Esophagus squamous epithelium (tissue), 5 donors: ENCODE data around the gene PPM1L. TPM values are rescaled to one million over a fixed set of nuclear protein-coding genes. Genes with fewer than 3 reads are reported as not detected.

Source experiments
- DNase-seq: peaks from one replicate; lab custom pipeline; 2025; lab: John Stamatoyannopoulos, UW
- H3K27ac ChIP-seq, 4 donors: fragments of 200-600 bp; sonication (generic); one replicate each; pipeline ENCODE4 v1.5.1; 2016 to 2019; ENCODE audit warnings: mild to moderate bottlenecking in 1 of 4
- H3K27me3 ChIP-seq, 4 donors: fragments of 200-600 bp; sonication (generic); 1 replicate in 3 of 4; 2 replicates in 1 of 4; pipeline versions ENCODE4 v1.5.1 to v1.6.0; 2017 to 2021; ENCODE audit warnings: antibody characterized with exemption in 1 of 4
- H3K36me3 ChIP-seq, 3 donors: fragments of 200-600 bp; sonication (generic); one replicate each; pipeline ENCODE4 v1.5.1; 2016 to 2019
- H3K4me1 ChIP-seq, 3 donors: fragments of 200-600 bp; sonication (generic); one replicate each; pipeline ENCODE4 v1.5.1; 2017 to 2019
- H3K4me3 ChIP-seq, 4 donors: fragments of 200-600 bp; sonication (generic); 1 replicate in 3 of 4; 2 replicates in 1 of 4; pipeline ENCODE4 v1.5.1; 2016 to 2019; ENCODE audit warnings: mild to moderate bottlenecking in 2 of 4, moderate library complexity in 1 of 4
- H3K9me3 ChIP-seq, 3 donors: fragments of 200-600 bp; sonication (generic); one replicate each; pipeline ENCODE4 v1.5.1; 2016 to 2019
- CTCF ChIP-seq, 6 experiments: fragments of 450-650 bp in 4 of 6; fragments of 200-600 bp in 2 of 6; sonication (generic) in 2 of 6; IDR thresholded peaks; one replicate each; pipeline ENCODE4 v1.5.1; 2016 to 2019; ENCODE audit warnings: antibody characterized with exemption in 6 of 6, mild to moderate bottlenecking in 4 of 6, moderate library complexity in 4 of 6
- POLR2A ChIP-seq, 4 donors: fragments of 450-650 bp; IDR thresholded peaks; one replicate each; pipeline ENCODE4 v1.6.1; 2017; ENCODE audit warnings: antibody characterized with exemption in 4 of 4, mild to moderate bottlenecking in 4 of 4, moderate library complexity in 3 of 4
- WGBS, 2 donors: methylation state at CpG; one replicate each; pipeline ENCODE4 v1.1.5; 2018; 5-methylcytosine and 5-hydroxymethylcytosine counted together
- intact Hi-C: fragments of 100-400 bp; cut with DNase I; formaldehyde crosslinking; loops from one replicate; pipeline ENCODE4 v1.15.0; 2022
- total RNA-seq, 4 donors: library from RNA; depleted of rRNA; stranded (reverse); fragments of >200 nt; gene quantifications; one replicate each; pipeline ENCODE4 v1.1.0, GENCODE V29; 2016
- donor health status: DM: yes; HTN: yes; CAD: no.

PPM1L gene
- total RNA-seq, 4 donors from 2014 or later: 9.1 to 18.1 (median 12.1) TPM

- no peak overlapping the region for H3K27ac ChIP-seq
- no peak for TF ChIP-seq CTCF (IDR thresholded peaks at IDR 0.05)
- TF ChIP-seq POLR2A (IDR thresholded peaks at IDR 0.05): no peak
- no peaks in the 10 kb centered on the region for H3K9me3 ChIP-seq
- intact Hi-C loops: no loop called here
- H3K36me3 ChIP-seq: no peaks in the 10 kb centered on the region
- H3K4me1 ChIP-seq: peaks cover 0 to 8% (median 0%) of the 10 kb centered on the region in 3 donors
- no peak overlapping the region for H3K4me3 ChIP-seq
- no peak for DNase-seq
- no peaks in the 10 kb centered on the region for H3K27me3 ChIP-seq
- 28 to 38% methylated on average over 3 of the region's 3 CpGs for WGBS, 2 donors
Measured at GRCh38 chr3:160837394-160837980, 81.5 kb downstream of the PPM1L start.

GRCh38 chr3:160840590-160840989 is 84.6 kb downstream of the PPM1L start:
- no peaks in the 10 kb centered on the region for H3K36me3 ChIP-seq
- intact Hi-C loops: no loop called here
- no peak for TF ChIP-seq POLR2A (IDR thresholded peaks at IDR 0.05)
- TF ChIP-seq CTCF (IDR thresholded peaks at IDR 0.05): no peak
- no peak for DNase-seq
- no peaks in the 10 kb centered on the region for H3K27me3 ChIP-seq
- H3K4me1 ChIP-seq: peaks cover 0 to 8% (median 0%) of the 10 kb centered on the region in 3 donors
- H3K9me3 ChIP-seq: no peaks in the 10 kb centered on the region
- H3K27ac ChIP-seq: no peak overlapping the region
- whole genome bisulfite sequencing, 2 donors: 63 to 85% methylated on average over 2 of the region's 2 CpGs
- H3K4me3 ChIP-seq: no peak overlapping the region

GRCh38 chr3:160841455-160841854 is 85.4 kb downstream of the PPM1L start:
- no peak overlapping the region for H3K4me3 ChIP-seq
- TF ChIP-seq POLR2A (IDR thresholded peaks at IDR 0.05) (no peak), CTCF (IDR thresholded peaks at IDR 0.05) (no peak)
- no peaks in the 10 kb centered on the region for H3K9me3 ChIP-seq
- intact Hi-C loops: no loop called here
- DNase-seq: no peak
- H3K4me1 ChIP-seq: peaks cover 0 to 8% (median 0%) of the 10 kb centered on the region in 3 donors
- 86 to 93% methylated on average over 1 of the region's 1 CpG for WGBS, 2 donors
- H3K27ac ChIP-seq: no peak overlapping the region
- no peaks in the 10 kb centered on the region for H3K36me3 ChIP-seq
- H3K27me3 ChIP-seq: no peaks in the 10 kb centered on the region

- no peaks in the 10 kb centered on the region for H3K9me3 ChIP-seq
- H3K36me3 ChIP-seq: no peaks in the 10 kb centered on the region
- peaks cover 0 to 6% (median 0%) of the 10 kb centered on the region in 3 donors for H3K4me1 ChIP-seq
- WGBS, 2 donors: 87 to 88% methylated on average over 3 of the region's 3 CpGs
- no peak overlapping the region for H3K4me3 ChIP-seq
- H3K27me3 ChIP-seq: no peaks in the 10 kb centered on the region
- H3K27ac ChIP-seq: no peak overlapping the region
- TF ChIP-seq POLR2A (IDR thresholded peaks at IDR 0.05) (no peak), CTCF (IDR thresholded peaks at IDR 0.05) (no peak)
- intact Hi-C loops: no loop called here
- DNase-seq: no peak
Measured at GRCh38 chr3:160842021-160843005, 86.3 kb downstream of the PPM1L start.
